Liver (tissue), 3 donors: ENCODE measurements around the gene ALX4.

Experiments used
- ATF3 ChIP-seq: IDR thresholded peaks from 2 replicates; pipeline ENCODE4 v1.6.1; 2016; ENCODE audit warnings: antibody characterized with exemption
- CTCF ChIP-seq: fragments of 150-350 bp; IDR thresholded peaks from 2 replicates; pipeline ENCODE4 v1.5.1; 2017; ENCODE audit warnings: improper control_type of control experiment, low read depth, low read length; ENCODE audit not compliant: missing input control
- EGR1 ChIP-seq, 2 donors: IDR thresholded peaks; 2 replicates each; pipeline ENCODE4 v1.6.1; 2016 to 2018; ENCODE audit warnings: antibody characterized with exemption in 2 of 2, low read depth in 2 of 2
- RAD21 ChIP-seq, 2 donors: IDR thresholded peaks; 2 replicates each; pipeline ENCODE4 v1.6.1; 2016; ENCODE audit warnings: antibody characterized with exemption in 2 of 2, mild to moderate bottlenecking in 2 of 2
- TAF1 ChIP-seq: conservative IDR thresholded peaks from 2 replicates; pipeline ENCODE4 v1.6.1; 2016; ENCODE audit warnings: antibody characterized with exemption, mild to moderate bottlenecking
- YY1 ChIP-seq: IDR thresholded peaks from 2 replicates; pipeline ENCODE4 v1.6.1; 2016; ENCODE audit warnings: antibody characterized with exemption, mild to moderate bottlenecking
- TF ChIP-seq, protein P1 (sequence below): IDR thresholded peaks from 2 replicates; pipeline ENCODE4 v1.6.1; 2016; ENCODE audit warnings: antibody characterized with exemption
- donor health status: healthy.
- donor health status: healthy.

DNA sequence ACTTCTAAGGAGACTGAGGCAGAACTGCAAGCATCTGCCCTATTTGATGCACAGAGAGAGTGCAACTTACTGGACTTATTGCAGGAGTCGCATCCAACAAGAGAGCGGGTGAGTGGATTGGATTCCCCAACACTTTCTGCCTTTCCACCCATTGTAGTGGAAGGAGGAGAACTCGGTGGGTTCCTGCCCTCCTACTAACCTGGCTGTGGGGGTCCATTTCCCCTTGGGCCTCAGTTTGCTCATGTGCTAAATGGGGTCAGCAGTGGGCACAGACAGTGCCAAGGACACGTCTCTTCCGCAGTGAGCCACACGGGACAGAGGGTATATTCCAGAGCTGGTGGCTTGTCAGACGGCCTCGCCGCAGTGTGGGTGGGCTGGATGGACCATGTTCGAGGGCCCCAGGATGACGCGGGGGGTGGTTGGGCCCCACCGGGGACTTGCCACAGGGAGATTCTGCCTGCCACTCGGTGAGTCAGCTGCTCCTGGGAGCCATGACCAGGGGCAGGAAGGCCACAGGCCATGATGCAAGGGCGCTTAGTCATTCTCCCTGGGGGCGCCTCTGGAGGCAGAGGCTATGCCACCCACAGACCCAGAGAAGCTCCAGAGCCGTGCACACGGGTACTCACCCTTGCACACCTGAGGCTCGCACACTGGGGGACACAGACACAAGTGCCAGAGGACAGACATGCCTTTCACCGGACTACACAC is 8.2 kb downstream of the ALX4 start:
- TF ChIP-seq CTCF (no peak), TAF1 (no peak), YY1 (no peak), EGR1 (IDR thresholded peaks at IDR 0.05; ENCODE audit: low read depth in 2 of 2) (no peak), ATF3 (no peak), RAD21 (IDR thresholded peaks at IDR 0.05) (no peak)
- TF ChIP-seq, protein P1, sequence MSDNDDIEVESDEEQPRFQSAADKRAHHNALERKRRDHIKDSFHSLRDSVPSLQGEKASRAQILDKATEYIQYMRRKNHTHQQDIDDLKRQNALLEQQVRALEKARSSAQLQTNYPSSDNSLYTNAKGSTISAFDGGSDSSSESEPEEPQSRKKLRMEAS = no peak
